ENCODE results near the gene BMAL1. TPM values are rescaled to one million over a fixed set of nuclear protein-coding genes. Genes with fewer than 3 reads are reported as not detected.

BMAL1 gene
- total RNA-seq, 5 donors from 2014 or later (not counting 1 experiment from before 2014, with no cell fraction given) = 67.9 to 99.2 (median 72.1) TPM

DNA sequence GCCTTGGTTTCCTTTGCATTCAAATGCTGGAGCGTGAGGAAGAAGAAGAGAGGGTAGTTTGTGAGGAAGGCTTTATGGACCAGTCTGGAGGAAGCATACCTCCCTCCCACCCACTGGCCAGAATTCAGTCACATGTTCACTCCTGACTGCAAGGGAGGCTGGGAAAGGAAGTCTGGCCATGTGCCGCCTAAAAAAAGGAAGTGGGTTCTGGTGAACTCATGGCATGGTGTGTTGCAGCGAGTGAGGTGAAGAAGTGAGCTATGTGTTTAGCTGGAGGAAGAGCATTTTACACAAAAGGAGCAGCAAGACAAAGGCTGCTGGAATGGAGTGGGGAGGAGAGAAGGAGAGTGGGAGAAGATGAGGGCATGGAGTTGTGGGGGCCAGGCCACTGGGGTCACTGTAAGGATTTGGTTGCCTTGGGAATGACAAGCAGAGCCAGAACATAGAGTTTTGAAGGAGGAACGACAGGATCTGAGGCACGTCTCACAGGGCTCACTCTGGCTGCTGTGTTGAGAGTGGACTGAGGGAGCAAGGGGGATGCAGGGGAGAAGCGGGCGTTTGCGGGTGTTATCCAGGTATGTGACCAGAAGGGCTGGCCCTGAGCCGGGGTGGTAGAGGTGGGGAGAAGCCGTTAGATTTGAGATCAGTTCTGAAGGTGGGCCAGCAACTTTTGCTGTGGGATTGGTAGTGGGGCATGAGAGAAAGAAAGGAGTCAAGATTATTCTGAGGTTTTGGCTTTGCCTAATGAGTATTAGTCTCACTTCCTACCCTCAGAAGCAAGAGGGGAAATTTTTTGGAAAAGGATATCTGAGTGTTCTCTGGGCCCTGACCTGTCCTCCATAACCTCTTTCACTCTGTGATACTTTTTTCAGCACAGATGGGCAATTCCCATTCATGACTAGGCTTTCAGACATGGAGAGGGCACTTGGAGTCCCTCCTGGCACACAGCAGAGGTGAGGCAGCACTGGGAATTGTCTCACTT lies 26.4 kb downstream of the BMAL1 start:
- Mint-ChIP-seq H3K4me3 (peak overlapping the region in 1 of 3 donors; percentile 60), H3K9me3 (no peaks in the 10 kb centered on the region), H3K27ac (peak overlapping the region; percentile 8 to 56), H3K4me1 (peaks cover 0 to 54% (median 0%) of the 10 kb centered on the region in 3 donors), H3K36me3 (peaks cover 15% of the 10 kb centered on the region), H3K27me3 (no peaks in the 10 kb centered on the region)
- DNase-seq (peak in 1 of 35 experiments; percentile 6), ATAC-seq (replicated peaks in 1 of 4) (peak in 2 of 4 experiments; percentile 47 to 56)
- ChIA-PET POLR2A (no interaction called here), CTCF (interaction anchor here in 1 of 2 donors (0.7 kb wide), 1 partner anchor 251 kb away, joined by 3 read pairs; no protein-coding TSS in a partner anchor)
- Histone ChIP-seq H3K27ac (ENCODE audit: low read length) (no peak overlapping the region), H3K27me3 (replicated peaks in 1 of 2; ENCODE audit: control insufficient read depth in 2 of 2, extremely low read depth in 1 of 2, insufficient read depth in 2 of 2, low read length in 1 of 2) (no peaks in the 10 kb centered on the region), H3K4me3 (ENCODE audit: control insufficient read depth in 1 of 2, extremely low read depth in 1 of 2, low read length in 1 of 2) (no peak overlapping the region), H3K9me3 (no peaks in the 10 kb centered on the region), H3K36me3 (ENCODE audit: control insufficient read depth in 2 of 2, extremely low read depth in 1 of 2, insufficient read depth in 1 of 2, low read length in 1 of 2) (peaks cover 0 to 2% of the 10 kb centered on the region in 2 donors), H3K4me1 (ENCODE audit: control insufficient read depth in 1 of 2, extremely low read depth in 1 of 2, insufficient read depth in 2 of 2, low read length in 2 of 2) (peaks cover 2 to 85% of the 10 kb centered on the region in 2 experiments)
- 76% methylated on average over 8 of the region's 10 CpGs for WGBS (ENCODE audit: insufficient coverage)

DNA sequence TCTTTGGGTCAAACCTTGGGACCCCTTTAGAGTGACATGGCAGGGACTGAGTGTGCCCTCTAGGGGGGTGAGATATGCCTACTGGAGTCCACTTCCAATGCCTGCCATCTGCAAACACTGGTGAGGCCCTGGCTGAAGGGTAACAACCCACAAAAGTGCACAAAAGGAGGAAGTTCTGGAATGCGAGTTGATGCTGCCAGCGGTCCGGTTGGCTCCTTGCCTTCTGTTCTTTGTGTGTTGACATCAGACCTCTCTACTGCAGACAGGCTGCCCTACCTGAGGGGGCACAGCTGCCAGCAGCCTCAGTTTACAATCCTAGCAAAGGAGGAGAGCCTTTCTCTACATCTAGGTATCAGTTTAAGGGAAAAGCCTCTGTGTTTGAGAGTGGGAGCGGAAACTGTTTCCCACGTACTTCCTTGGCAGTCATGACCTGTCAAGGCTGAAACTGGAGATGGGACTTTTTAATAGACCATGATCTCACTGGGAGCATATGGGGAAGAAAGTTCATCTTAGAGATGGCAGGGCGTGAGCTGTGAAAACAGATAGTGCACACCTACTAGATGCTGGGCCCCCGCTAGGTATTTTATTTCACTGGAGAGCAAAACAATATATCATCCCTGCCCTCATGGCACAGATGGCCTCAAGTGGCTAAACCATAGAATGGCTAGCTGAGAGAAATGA lies 27.2 kb downstream of the BMAL1 start:
- DNase-seq (no peak), ATAC-seq (replicated peaks in 1 of 4) (no peak)
- Mint-ChIP-seq H3K4me1 (peaks cover 5 to 49% (median 5%) of the 10 kb centered on the region in 3 donors), H3K36me3 (peaks cover 16% of the 10 kb centered on the region), H3K27me3 (no peaks in the 10 kb centered on the region), H3K27ac (no peak overlapping the region), H3K4me3 (no peak overlapping the region), H3K9me3 (no peaks in the 10 kb centered on the region)
- no peaks in the 10 kb centered on the region for H3K27me3 ChIP-seq (replicated peaks in 1 of 2; ENCODE audit: control insufficient read depth in 2 of 2, extremely low read depth in 1 of 2, insufficient read depth in 2 of 2, low read length in 1 of 2)
- H3K4me3 ChIP-seq (ENCODE audit: control insufficient read depth in 1 of 2, extremely low read depth in 1 of 2, low read length in 1 of 2) = no peak overlapping the region
- peaks cover 2 to 76% of the 10 kb centered on the region in 2 experiments for H3K4me1 ChIP-seq (ENCODE audit: control insufficient read depth in 1 of 2, extremely low read depth in 1 of 2, insufficient read depth in 2 of 2, low read length in 2 of 2)
- ChIA-PET POLR2A (no interaction called here), CTCF (interaction anchor here in 1 of 2 donors (0.6 kb wide), 2 partner anchors 14 to 829 kb away, joined by 3 to 7 read pairs; no protein-coding TSS in a partner anchor)
- no peaks in the 10 kb centered on the region for H3K9me3 ChIP-seq
- H3K36me3 ChIP-seq (ENCODE audit: control insufficient read depth in 2 of 2, extremely low read depth in 1 of 2, insufficient read depth in 1 of 2, low read length in 1 of 2) = peaks cover 0 to 5% of the 10 kb centered on the region in 2 donors
- WGBS (ENCODE audit: insufficient coverage) = 100% methylated on average over 3 of the region's 7 CpGs
- H3K27ac ChIP-seq (ENCODE audit: low read length) = no peak overlapping the region

DNA sequence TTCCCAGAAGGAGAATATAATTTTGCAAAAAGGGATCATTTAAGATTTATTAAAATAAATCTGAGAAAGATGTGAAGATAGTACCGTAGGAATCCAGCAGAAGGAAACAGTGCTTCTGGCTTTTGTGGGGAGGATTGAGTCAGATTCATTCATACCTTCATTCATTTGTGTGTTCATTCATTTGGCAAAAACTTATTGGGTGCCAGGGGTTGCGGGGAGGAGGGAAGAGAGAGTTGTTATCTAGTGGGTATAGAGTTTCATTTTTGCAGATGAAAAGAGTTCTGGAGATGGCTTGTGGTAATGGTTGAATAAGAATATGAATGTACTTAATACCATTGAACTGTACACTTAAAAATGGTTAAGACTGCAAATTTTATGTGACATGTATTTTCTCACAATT lies 31.1 kb downstream of the BMAL1 start:
- Histone ChIP-seq H3K36me3 (ENCODE audit: control insufficient read depth in 2 of 2, extremely low read depth in 1 of 2, insufficient read depth in 1 of 2, low read length in 1 of 2) (peaks cover 3 to 23% of the 10 kb centered on the region in 2 donors), H3K4me1 (ENCODE audit: control insufficient read depth in 1 of 2, extremely low read depth in 1 of 2, insufficient read depth in 2 of 2, low read length in 2 of 2) (peaks cover 2 to 61% of the 10 kb centered on the region in 2 experiments), H3K27me3 (replicated peaks in 1 of 2; ENCODE audit: control insufficient read depth in 2 of 2, extremely low read depth in 1 of 2, insufficient read depth in 2 of 2, low read length in 1 of 2) (no peaks in the 10 kb centered on the region), H3K9me3 (no peaks in the 10 kb centered on the region), H3K4me3 (ENCODE audit: control insufficient read depth in 1 of 2, extremely low read depth in 1 of 2, low read length in 1 of 2) (no peak overlapping the region), H3K27ac (ENCODE audit: low read length) (no peak overlapping the region)
- H3K36me3 Mint-ChIP-seq = peaks cover 41% of the 10 kb centered on the region
- no peaks in the 10 kb centered on the region for H3K27me3 Mint-ChIP-seq
- no peak for ATAC-seq (replicated peaks in 1 of 4)
- no peak for DNase-seq
- H3K9me3 Mint-ChIP-seq = no peaks in the 10 kb centered on the region
- WGBS (ENCODE audit: insufficient coverage) = no CpG with 5 or more reads among the region's 2 CpGs
- ChIA-PET CTCF (interaction anchor here in 1 of 2 donors (0.6 kb wide), 1 partner anchor 94 kb away, joined by 3 read pairs; no protein-coding TSS in a partner anchor), POLR2A (interaction anchor here in 1 of 2 donors (0.7 kb wide), 1 partner anchor 617 kb away, joined by 3 read pairs; no protein-coding TSS in a partner anchor)
- peaks cover 44 to 48% (median 44%) of the 10 kb centered on the region in 3 donors for H3K4me1 Mint-ChIP-seq
- no peak overlapping the region for H3K27ac Mint-ChIP-seq
- H3K4me3 Mint-ChIP-seq = no peak overlapping the region

DNA sequence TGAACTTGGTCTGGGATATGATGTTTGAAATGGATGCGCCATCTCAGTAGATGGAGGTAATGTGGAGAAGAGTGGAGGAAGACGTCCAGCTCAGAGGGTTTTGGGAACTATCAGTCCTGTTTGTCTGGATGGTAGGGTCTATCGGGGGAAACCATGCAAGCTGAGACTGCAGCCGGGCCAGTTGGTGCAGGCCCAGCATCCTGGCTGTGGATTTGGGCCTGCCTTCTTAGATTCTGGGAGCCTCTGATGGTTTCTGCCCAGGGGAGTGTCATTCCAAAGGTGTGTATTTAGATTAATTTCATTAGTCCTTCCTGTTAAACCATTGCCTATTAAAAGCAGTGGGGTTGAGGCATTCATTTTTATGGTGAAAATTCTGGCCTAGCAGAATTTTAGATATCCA lies 31.6 kb downstream of the BMAL1 start:
- Mint-ChIP-seq H3K27ac (no peak overlapping the region), H3K4me1 (peaks cover 48 to 49% (median 48%) of the 10 kb centered on the region in 3 donors), H3K27me3 (no peaks in the 10 kb centered on the region), H3K4me3 (no peak overlapping the region), H3K36me3 (peaks cover 41% of the 10 kb centered on the region), H3K9me3 (no peaks in the 10 kb centered on the region)
- Histone ChIP-seq H3K9me3 (no peaks in the 10 kb centered on the region), H3K27ac (ENCODE audit: low read length) (no peak overlapping the region), H3K36me3 (ENCODE audit: control insufficient read depth in 2 of 2, extremely low read depth in 1 of 2, insufficient read depth in 1 of 2, low read length in 1 of 2) (peaks cover 3 to 23% of the 10 kb centered on the region in 2 donors), H3K4me1 (ENCODE audit: control insufficient read depth in 1 of 2, extremely low read depth in 1 of 2, insufficient read depth in 2 of 2, low read length in 2 of 2) (peaks cover 2 to 61% of the 10 kb centered on the region in 2 experiments), H3K27me3 (replicated peaks in 1 of 2; ENCODE audit: control insufficient read depth in 2 of 2, extremely low read depth in 1 of 2, insufficient read depth in 2 of 2, low read length in 1 of 2) (no peaks in the 10 kb centered on the region), H3K4me3 (ENCODE audit: control insufficient read depth in 1 of 2, extremely low read depth in 1 of 2, low read length in 1 of 2) (no peak overlapping the region)
- ATAC-seq (replicated peaks in 1 of 4) (no peak), DNase-seq (no peak)
- 95% methylated on average over 4 of the region's 4 CpGs for WGBS (ENCODE audit: insufficient coverage)
- CTCF ChIA-PET = interaction anchor here in 1 of 2 donors (0.6 kb wide), 1 partner anchor 93 kb away, joined by 3 read pairs; no protein-coding TSS in a partner anchor
- POLR2A ChIA-PET = no interaction called here

DNA sequence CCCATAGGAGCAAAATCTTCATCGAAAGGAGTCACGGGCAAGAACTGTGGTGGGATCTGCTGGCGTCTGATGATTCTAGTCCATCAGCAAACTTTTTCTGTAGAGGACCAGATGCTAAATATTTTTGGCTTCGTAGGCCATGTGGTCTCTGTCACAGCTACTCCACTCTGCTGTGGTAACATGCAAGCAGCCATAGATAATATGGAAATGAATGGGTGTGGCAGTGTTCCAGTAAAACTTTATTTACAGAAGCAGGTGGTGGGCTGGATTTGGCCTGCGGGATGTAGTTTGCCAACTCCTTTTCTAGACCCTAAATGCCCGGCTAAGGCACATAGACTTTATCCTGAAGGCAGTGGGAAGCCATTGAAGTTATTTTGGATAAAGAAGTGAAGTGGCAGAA lies 32.9 kb downstream of the BMAL1 start:
- DNase-seq (no peak), ATAC-seq (replicated peaks in 1 of 4) (no peak)
- H3K36me3 ChIP-seq (ENCODE audit: control insufficient read depth in 2 of 2, extremely low read depth in 1 of 2, insufficient read depth in 1 of 2, low read length in 1 of 2) = peaks cover 3 to 28% of the 10 kb centered on the region in 2 donors
- H3K4me1 Mint-ChIP-seq = peaks cover 57 to 61% (median 61%) of the 10 kb centered on the region in 3 donors
- H3K36me3 Mint-ChIP-seq = peaks cover 44% of the 10 kb centered on the region
- H3K27ac ChIP-seq (ENCODE audit: low read length) = no peak overlapping the region
- no peaks in the 10 kb centered on the region for H3K9me3 ChIP-seq
- ChIA-PET POLR2A (no interaction called here), CTCF (no interaction called here)
- no peaks in the 10 kb centered on the region for H3K9me3 Mint-ChIP-seq
- no peak overlapping the region for H3K4me3 ChIP-seq (ENCODE audit: control insufficient read depth in 1 of 2, extremely low read depth in 1 of 2, low read length in 1 of 2)
- no peaks in the 10 kb centered on the region for H3K27me3 Mint-ChIP-seq
- 100% methylated on average over 5 of the region's 6 CpGs for WGBS (ENCODE audit: insufficient coverage)
- peaks cover 2 to 63% of the 10 kb centered on the region in 2 experiments for H3K4me1 ChIP-seq (ENCODE audit: control insufficient read depth in 1 of 2, extremely low read depth in 1 of 2, insufficient read depth in 2 of 2, low read length in 2 of 2)
- H3K27ac Mint-ChIP-seq = no peak overlapping the region
- H3K27me3 ChIP-seq (replicated peaks in 1 of 2; ENCODE audit: control insufficient read depth in 2 of 2, extremely low read depth in 1 of 2, insufficient read depth in 2 of 2, low read length in 1 of 2) = no peaks in the 10 kb centered on the region
- no peak overlapping the region for H3K4me3 Mint-ChIP-seq

DNA sequence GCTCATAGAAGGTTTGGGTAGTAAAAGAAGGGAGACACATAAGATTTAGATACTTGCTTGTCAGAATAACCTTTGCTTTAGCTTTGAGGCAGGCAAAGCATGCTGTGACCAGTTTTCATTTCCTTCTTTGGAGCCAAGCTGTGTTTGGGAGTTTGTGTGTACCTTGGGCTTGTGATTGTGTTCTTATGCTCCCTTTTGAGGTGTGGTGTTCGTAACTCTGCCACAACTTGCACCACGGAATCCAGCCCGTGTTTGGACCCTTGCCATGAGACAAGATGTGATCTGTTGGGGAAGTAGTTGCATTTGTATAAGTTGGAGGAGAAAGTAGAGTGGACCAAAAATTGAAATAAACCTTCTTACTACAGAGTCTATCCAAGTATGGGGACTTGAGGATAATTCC lies 34.0 kb downstream of the BMAL1 start:
- Mint-ChIP-seq H3K36me3 (peaks cover 44% of the 10 kb centered on the region), H3K4me1 (peaks cover 68 to 73% (median 73%) of the 10 kb centered on the region in 3 donors), H3K27ac (no peak overlapping the region), H3K9me3 (no peaks in the 10 kb centered on the region), H3K4me3 (no peak overlapping the region), H3K27me3 (no peaks in the 10 kb centered on the region)
- Histone ChIP-seq H3K27me3 (replicated peaks in 1 of 2; ENCODE audit: control insufficient read depth in 2 of 2, extremely low read depth in 1 of 2, insufficient read depth in 2 of 2, low read length in 1 of 2) (no peaks in the 10 kb centered on the region), H3K36me3 (ENCODE audit: control insufficient read depth in 2 of 2, extremely low read depth in 1 of 2, insufficient read depth in 1 of 2, low read length in 1 of 2) (peaks cover 3 to 28% of the 10 kb centered on the region in 2 donors), H3K27ac (ENCODE audit: low read length) (no peak overlapping the region), H3K4me1 (ENCODE audit: control insufficient read depth in 1 of 2, extremely low read depth in 1 of 2, insufficient read depth in 2 of 2, low read length in 2 of 2) (peaks cover 2 to 61% of the 10 kb centered on the region in 2 experiments), H3K4me3 (ENCODE audit: control insufficient read depth in 1 of 2, extremely low read depth in 1 of 2, low read length in 1 of 2) (no peak overlapping the region), H3K9me3 (no peaks in the 10 kb centered on the region)
- ChIA-PET POLR2A (no interaction called here), CTCF (no interaction called here)
- ATAC-seq (replicated peaks in 1 of 4) (no peak), DNase-seq (no peak)
- WGBS (ENCODE audit: insufficient coverage) = no CpG with 5 or more reads among the region's 3 CpGs
